IMR-90 (cell line): ENCODE data around the gene LBP.
"Not testable (repeated sequence)": the region's sequence is repeated elsewhere in the genome, so short reads cannot be mapped to it uniquely, and the experiment has no call there.

Experiments used
- CHD1 ChIP-seq: IDR thresholded peaks from 2 replicates; pipeline ENCODE4 v1.6.1; 2012; ENCODE audit warnings: low read depth, low read length, improper control_type of control experiment
- CTCF ChIP-seq: conservative IDR thresholded peaks from 2 replicates; pipeline ENCODE4 v1.5.1; 2012; ENCODE audit warnings: mild to moderate bottlenecking, low read depth, low read length, improper control_type of control experiment
- MAFK ChIP-seq: IDR thresholded peaks from 2 replicates; pipeline ENCODE4 v1.6.1; 2012; ENCODE audit warnings: low read depth, low read length, improper control_type of control experiment
- MXI1 ChIP-seq: IDR thresholded peaks from 2 replicates; pipeline ENCODE4 v1.6.1; 2012; ENCODE audit warnings: low read depth, mild to moderate bottlenecking, low read length, moderate library complexity, borderline replicate concordance
- POLR2A ChIP-seq: IDR thresholded peaks from 2 replicates; pipeline ENCODE4 v1.6.1; 2012; ENCODE audit warnings: mild to moderate bottlenecking, low read depth, low read length
- RFX5 ChIP-seq: IDR thresholded peaks from 2 replicates; pipeline ENCODE4 v1.8.0; 2012; ENCODE audit warnings: low read depth, mild to moderate bottlenecking, low read length, moderate library complexity

DNA sequence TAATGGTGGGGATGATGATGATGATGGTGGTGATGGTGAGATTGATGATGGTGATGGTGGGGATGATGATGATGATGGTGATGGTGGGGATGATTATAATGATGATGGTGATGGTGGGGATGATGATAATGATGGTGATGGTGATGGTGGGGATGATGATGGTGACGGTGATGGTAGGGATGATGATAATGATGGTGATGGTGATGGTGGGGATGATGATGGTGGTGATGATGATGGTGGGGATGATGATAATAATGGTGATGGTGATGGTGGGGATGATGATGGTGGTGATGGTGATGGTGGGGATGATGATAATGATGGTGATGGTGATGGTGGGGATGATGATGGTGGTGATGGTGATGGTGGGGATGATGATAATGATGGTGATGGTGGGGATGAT, 31.9 kb upstream of the LBP start:
- not testable (repeated sequence) for TF ChIP-seq MAFK, CTCF, RFX5, MXI1, POLR2A, CHD1
